Measurements from ENCODE around the gene KCNG2. TPM values are rescaled to one million over a fixed set of nuclear protein-coding genes. Genes with fewer than 3 reads are reported as not detected.

KCNG2 gene
- total and polyA plus RNA-seq, 9 of the 15 experiments (the other 6 are each of a cell fraction or from before 2014, with no cell fraction given) = not detected

GRCh38 chr18:79782566-79783308, 15.0 kb upstream of the KCNG2 start (continued):
- TF ChIP-seq CHD1 (IDR thresholded peaks at IDR 0.05; ENCODE audit: low read length) = no peak

- BruUV-seq (replicated peaks) = no TSS peak
- CTCF ChIA-PET (ENCODE audit: low intra/inter-chr PET ratio) = no interaction called here
- intact Hi-C loops (cut with micrococcal nuclease) = no loop called here
- TF ChIP-seq ARID3A (IDR thresholded peaks at IDR 0.05; ENCODE audit: borderline replicate concordance, low read depth, low read length) (no peak), MTA3 (IDR thresholded peaks at IDR 0.05; ENCODE audit: borderline replicate concordance) (0 out of 2 replicates have a peak, but pooled peaks have one; percentile 57), MLX (CRISPR knock-in tag; conservative IDR thresholded peaks at IDR 0.05) (no peak)
- TF ChIP-seq, protein P1, sequence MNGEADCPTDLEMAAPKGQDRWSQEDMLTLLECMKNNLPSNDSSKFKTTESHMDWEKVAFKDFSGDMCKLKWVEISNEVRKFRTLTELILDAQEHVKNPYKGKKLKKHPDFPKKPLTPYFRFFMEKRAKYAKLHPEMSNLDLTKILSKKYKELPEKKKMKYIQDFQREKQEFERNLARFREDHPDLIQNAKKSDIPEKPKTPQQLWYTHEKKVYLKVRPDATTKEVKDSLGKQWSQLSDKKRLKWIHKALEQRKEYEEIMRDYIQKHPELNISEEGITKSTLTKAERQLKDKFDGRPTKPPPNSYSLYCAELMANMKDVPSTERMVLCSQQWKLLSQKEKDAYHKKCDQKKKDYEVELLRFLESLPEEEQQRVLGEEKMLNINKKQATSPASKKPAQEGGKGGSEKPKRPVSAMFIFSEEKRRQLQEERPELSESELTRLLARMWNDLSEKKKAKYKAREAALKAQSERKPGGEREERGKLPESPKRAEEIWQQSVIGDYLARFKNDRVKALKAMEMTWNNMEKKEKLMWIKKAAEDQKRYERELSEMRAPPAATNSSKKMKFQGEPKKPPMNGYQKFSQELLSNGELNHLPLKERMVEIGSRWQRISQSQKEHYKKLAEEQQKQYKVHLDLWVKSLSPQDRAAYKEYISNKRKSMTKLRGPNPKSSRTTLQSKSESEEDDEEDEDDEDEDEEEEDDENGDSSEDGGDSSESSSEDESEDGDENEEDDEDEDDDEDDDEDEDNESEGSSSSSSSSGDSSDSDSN (IDR thresholded peaks at IDR 0.05; ENCODE audit: borderline replicate concordance in 1 of 2, low read depth in 2 of 2, low read length in 2 of 2) = no peak
- TF ChIP-seq, protein P2, sequence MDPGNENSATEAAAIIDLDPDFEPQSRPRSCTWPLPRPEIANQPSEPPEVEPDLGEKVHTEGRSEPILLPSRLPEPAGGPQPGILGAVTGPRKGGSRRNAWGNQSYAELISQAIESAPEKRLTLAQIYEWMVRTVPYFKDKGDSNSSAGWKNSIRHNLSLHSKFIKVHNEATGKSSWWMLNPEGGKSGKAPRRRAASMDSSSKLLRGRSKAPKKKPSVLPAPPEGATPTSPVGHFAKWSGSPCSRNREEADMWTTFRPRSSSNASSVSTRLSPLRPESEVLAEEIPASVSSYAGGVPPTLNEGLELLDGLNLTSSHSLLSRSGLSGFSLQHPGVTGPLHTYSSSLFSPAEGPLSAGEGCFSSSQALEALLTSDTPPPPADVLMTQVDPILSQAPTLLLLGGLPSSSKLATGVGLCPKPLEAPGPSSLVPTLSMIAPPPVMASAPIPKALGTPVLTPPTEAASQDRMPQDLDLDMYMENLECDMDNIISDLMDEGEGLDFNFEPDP (CRISPR knock-in tag; IDR thresholded peaks at IDR 0.05) = no peak
- TF ChIP-seq, protein P3, sequence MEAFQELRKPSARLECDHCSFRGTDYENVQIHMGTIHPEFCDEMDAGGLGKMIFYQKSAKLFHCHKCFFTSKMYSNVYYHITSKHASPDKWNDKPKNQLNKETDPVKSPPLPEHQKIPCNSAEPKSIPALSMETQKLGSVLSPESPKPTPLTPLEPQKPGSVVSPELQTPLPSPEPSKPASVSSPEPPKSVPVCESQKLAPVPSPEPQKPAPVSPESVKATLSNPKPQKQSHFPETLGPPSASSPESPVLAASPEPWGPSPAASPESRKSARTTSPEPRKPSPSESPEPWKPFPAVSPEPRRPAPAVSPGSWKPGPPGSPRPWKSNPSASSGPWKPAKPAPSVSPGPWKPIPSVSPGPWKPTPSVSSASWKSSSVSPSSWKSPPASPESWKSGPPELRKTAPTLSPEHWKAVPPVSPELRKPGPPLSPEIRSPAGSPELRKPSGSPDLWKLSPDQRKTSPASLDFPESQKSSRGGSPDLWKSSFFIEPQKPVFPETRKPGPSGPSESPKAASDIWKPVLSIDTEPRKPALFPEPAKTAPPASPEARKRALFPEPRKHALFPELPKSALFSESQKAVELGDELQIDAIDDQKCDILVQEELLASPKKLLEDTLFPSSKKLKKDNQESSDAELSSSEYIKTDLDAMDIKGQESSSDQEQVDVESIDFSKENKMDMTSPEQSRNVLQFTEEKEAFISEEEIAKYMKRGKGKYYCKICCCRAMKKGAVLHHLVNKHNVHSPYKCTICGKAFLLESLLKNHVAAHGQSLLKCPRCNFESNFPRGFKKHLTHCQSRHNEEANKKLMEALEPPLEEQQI (IDR thresholded peaks at IDR 0.05) = no peak
Measured at GRCh38 chr18:79784071-79784913, 13.4 kb upstream of the KCNG2 start.

More at GRCh38 chr18:79784071-79784913, 13.4 kb upstream of the KCNG2 start:
- no peak overlapping the region for H3K9ac ChIP-seq (ENCODE audit: insufficient read depth in 1 of 2, low read depth in 2 of 2, low read length in 2 of 2)
- H3K4me1 ChIP-seq (replicated peaks in 1 of 2; ENCODE audit: control insufficient read depth in 2 of 2, insufficient read depth in 2 of 2, low read length in 2 of 2) = no peaks in the 10 kb centered on the region; a peak in 2 of 5 replicates
- FAIRE-seq = no peak
- in situ Hi-C loops (cut with MboI) = no loop called here
- no peak overlapping the region for H3K4me2 ChIP-seq (ENCODE audit: insufficient read depth, low read length)
- no peak overlapping the region for H3K27ac ChIP-seq (ENCODE audit: extremely low read depth, low read depth, low read length)
- no peaks in the 10 kb centered on the region for H3K79me2 ChIP-seq (ENCODE audit: control insufficient read depth, insufficient read depth, low read length)
- no peak overlapping the region for H3K4me3 ChIP-seq
- ATAC-seq = no peak
- no peak overlapping the region for H2AFZ ChIP-seq (ENCODE audit: low read depth, low read length)
- no peaks in the 10 kb centered on the region for H3K36me3 ChIP-seq (ENCODE audit: control insufficient read depth, insufficient read depth, low read length)
- no peaks in the 10 kb centered on the region for H3K9me3 ChIP-seq (replicated peaks; ENCODE audit: control insufficient read depth, insufficient read depth, low read depth, low read length)
- no peaks in the 10 kb centered on the region for H4K20me1 ChIP-seq (replicated peaks; ENCODE audit: control insufficient read depth, insufficient read depth, low read length)
- POLR2A ChIA-PET = interaction anchor here (0.6 kb wide), 2 partner anchors 19 to 27 kb away, joined by 3 read pairs; no protein-coding TSS in a partner anchor
- peaks cover 17 to 72% of the 10 kb centered on the region in 2 experiments; a peak in 4 of 5 replicates for H3K27me3 ChIP-seq (ENCODE audit: control insufficient read depth in 2 of 2, insufficient read depth in 2 of 2, low read length in 2 of 2)
- DNase-seq (ENCODE audit: extremely low read depth in 1 of 4, low spot score in 3 of 4) = no peak
- no peaks in the 10 kb centered on the region for H3K9me1 ChIP-seq (ENCODE audit: control insufficient read depth, insufficient read depth, low read length)
- 20% methylated on average over 34 of the region's 42 CpGs for WGBS (ENCODE audit: insufficient coverage, low coverage, missing lambda C conversion rate)

All from K562 (cell line).